GM21528 (cell line): Measurements from ENCODE around the gene ACER1.

ENCODE experiments used
- ATAC-seq: cut with Tn5 transposase; IDR thresholded peaks from one replicate; pipeline ENCODE4 v1.9.1; 2021; ENCODE audit warnings: mild to moderate bottlenecking, moderate library complexity; ENCODE audit not compliant: unreplicated experiment, low FRiP score

Gene ACER1

GRCh38 chr19:6270076-6270745 is 63.2 kb downstream of the ACER1 start:
- no peak for ATAC-seq

GRCh38 chr19:6269101-6269886 is 64.1 kb downstream of the ACER1 start:
- ATAC-seq, result no peak

- no peak for ATAC-seq
Observed at GRCh38 chr19:6268382-6268771, 65.0 kb downstream of the ACER1 start.

- ATAC-seq, result no peak
Observed at GRCh38 chr19:6267552-6268381, 65.6 kb downstream of the ACER1 start.

- ATAC-seq, result no peak
Observed at GRCh38 chr19:6264803-6265202, 68.6 kb downstream of the ACER1 start.

- no peak for ATAC-seq
Observed at GRCh38 chr19:6263735-6264444, 69.5 kb downstream of the ACER1 start.

GRCh38 chr19:6263306-6263705 is 70.1 kb downstream of the ACER1 start:
- ATAC-seq, result no peak

- no peak for ATAC-seq
Observed at GRCh38 chr19:6262519-6262918, 70.9 kb downstream of the ACER1 start.

- no peak for ATAC-seq
Observed at GRCh38 chr19:6261883-6262282, 71.5 kb downstream of the ACER1 start.

- ATAC-seq, result no peak
Observed at GRCh38 chr19:6260912-6261650, 72.3 kb downstream of the ACER1 start.

GRCh38 chr19:6260376-6260775 is 73.0 kb downstream of the ACER1 start:
- ATAC-seq, result no peak

GRCh38 chr19:6259312-6259861 is 74.0 kb downstream of the ACER1 start:
- ATAC-seq, result no peak

GRCh38 chr19:6258812-6259311 is 74.5 kb downstream of the ACER1 start:
- no peak for ATAC-seq
